Measurements from ENCODE around the gene CCNK.

- TF ChIP-seq POLR2A (IDR thresholded peaks at IDR 0.05; ENCODE audit: low read length) = no peak
- TF ChIP-seq GATA1 (IDR thresholded peaks at IDR 0.05; ENCODE audit: low read depth, low read length) = no peak
Measured at GRCh38 chr14:99466758-99467157, 14.5 kb upstream of the CCNK start.
